Neural crest cell (in vitro differentiated cells): ENCODE results near the gene LPP. TPM values are rescaled to one million over a fixed set of nuclear protein-coding genes. Genes with fewer than 3 reads are reported as not detected.

Experiments
- DNase-seq: peaks from one replicate; pipeline ENCODE4 v3.0.0; 2021; ENCODE audit warnings: low read depth, mixed read lengths, low spot score
- H3K27ac Mint-ChIP-seq: one replicate; pipeline ENCODE4 v1.8.0; 2021; ENCODE audit warnings: mild to moderate bottlenecking, mixed read lengths; ENCODE audit not compliant: unreplicated experiment
- H3K27me3 Mint-ChIP-seq: 2 replicates; pipeline ENCODE4 v1.8.0; 2021; ENCODE audit warnings: low read depth, mild to moderate bottlenecking, mixed read lengths
- H3K36me3 Mint-ChIP-seq: 2 replicates; pipeline ENCODE4 v1.8.0; 2021; ENCODE audit warnings: low read depth, mild to moderate bottlenecking, mixed read lengths
- H3K4me1 Mint-ChIP-seq: 2 replicates; pipeline ENCODE4 v1.8.0; 2021; ENCODE audit warnings: mixed read lengths
- H3K4me3 Mint-ChIP-seq: one replicate; pipeline ENCODE4 v1.8.0; 2021; ENCODE audit warnings: mild to moderate bottlenecking, mixed read lengths
- H3K9me3 Mint-ChIP-seq: 2 replicates; pipeline ENCODE4 v1.8.0; 2021; ENCODE audit warnings: mixed read lengths
- CTCF ChIP-seq: fragments of 200-600 bp; sonication (generic); conservative IDR thresholded peaks from 2 replicates; pipeline ENCODE4 v1.5.0; 2021; ENCODE audit warnings: antibody characterized with exemption, mild to moderate bottlenecking
- total RNA-seq: library from RNA; stranded (reverse); gene quantifications from 2 replicates; pipeline ENCODE4 v1.2.1, GENCODE V29; 2021

The LPP gene
- total RNA-seq, 1 donor from 2014 or later, result 38.7 TPM

- Mint-ChIP-seq H3K4me1 (no peaks in the 10 kb centered on the region), H3K27me3 (no peaks in the 10 kb centered on the region), H3K27ac (no peak overlapping the region), H3K36me3 (peaks cover 2% of the 10 kb centered on the region), H3K9me3 (no peaks in the 10 kb centered on the region), H3K4me3 (no peak overlapping the region)
- no peak for DNase-seq
- TF ChIP-seq CTCF, result no peak
Measured at GRCh38 chr3:188712991-188713390, 559.0 kb downstream of the LPP start.

GRCh38 chr3:188719545-188719944 is 565.6 kb downstream of the LPP start:
- no peak for TF ChIP-seq CTCF
- Mint-ChIP-seq H3K4me3 (no peak overlapping the region), H3K36me3 (no peaks in the 10 kb centered on the region), H3K27ac (no peak overlapping the region), H3K4me1 (peaks cover 4% of the 10 kb centered on the region), H3K27me3 (no peaks in the 10 kb centered on the region), H3K9me3 (no peaks in the 10 kb centered on the region)
- no peak for DNase-seq

- Mint-ChIP-seq H3K27me3 (no peaks in the 10 kb centered on the region), H3K9me3 (no peaks in the 10 kb centered on the region), H3K36me3 (no peaks in the 10 kb centered on the region), H3K27ac (no peak overlapping the region), H3K4me3 (no peak overlapping the region), H3K4me1 (peaks cover 4% of the 10 kb centered on the region)
- no peak for TF ChIP-seq CTCF
- no peak for DNase-seq
Measured at GRCh38 chr3:188720215-188720614, 566.3 kb downstream of the LPP start.

GRCh38 chr3:188720636-188721035 is 566.7 kb downstream of the LPP start:
- Mint-ChIP-seq H3K4me1 (peaks cover 4% of the 10 kb centered on the region), H3K27me3 (no peaks in the 10 kb centered on the region), H3K36me3 (no peaks in the 10 kb centered on the region), H3K27ac (no peak overlapping the region), H3K9me3 (no peaks in the 10 kb centered on the region), H3K4me3 (no peak overlapping the region)
- no peak for DNase-seq
- TF ChIP-seq CTCF, result no peak

GRCh38 chr3:188721312-188721711 is 567.4 kb downstream of the LPP start:
- no peak overlapping the region for H3K4me3 Mint-ChIP-seq
- H3K36me3 Mint-ChIP-seq, result no peaks in the 10 kb centered on the region
- peaks cover 4% of the 10 kb centered on the region for H3K4me1 Mint-ChIP-seq
- no peak for DNase-seq
- H3K9me3 Mint-ChIP-seq, result no peaks in the 10 kb centered on the region
- no peak overlapping the region for H3K27ac Mint-ChIP-seq
- TF ChIP-seq CTCF, result no peak
- no peaks in the 10 kb centered on the region for H3K27me3 Mint-ChIP-seq

- Mint-ChIP-seq H3K36me3 (no peaks in the 10 kb centered on the region), H3K27ac (no peak overlapping the region), H3K4me3 (no peak overlapping the region), H3K4me1 (peaks cover 4% of the 10 kb centered on the region), H3K27me3 (no peaks in the 10 kb centered on the region), H3K9me3 (no peaks in the 10 kb centered on the region)
- no peak for DNase-seq
- TF ChIP-seq CTCF, result no peak
Measured at GRCh38 chr3:188721990-188722389, 568.0 kb downstream of the LPP start.
